MM.1S (cell line): Measurements from ENCODE around the gene F7.
A peak's percentile ranks its signal among the peaks of the same experiment; 100 is the strongest.
"Not testable (repeated sequence)": the region's sequence is repeated elsewhere in the genome, so short reads cannot be mapped to it uniquely, and the experiment has no call there.

Experiments
- DNase-seq: peaks from one replicate; pipeline ENCODE4 v3.0.0-alpha.2; 2015
- H2AFZ ChIP-seq: fragments of 300-600 bp; sonication (generic); 2 replicates; pipeline ENCODE4 v1.6.0; 2016; ENCODE audit warnings: antibody characterized with exemption, low read length
- H3F3A ChIP-seq: fragments of 300-600 bp; sonication (generic); 2 replicates; pipeline ENCODE4 v1.6.1; 2016; ENCODE audit warnings: mild to moderate bottlenecking, antibody characterized with exemption, low read length, moderate library complexity, mixed read lengths; ENCODE audit not compliant: insufficient read depth
- H3K27ac ChIP-seq: fragments of 300-600 bp; sonication (generic); 2 replicates; pipeline ENCODE4 v1.5.1; 2016; ENCODE audit warnings: mild to moderate bottlenecking, low read length
- H3K27me3 ChIP-seq: fragments of 300-600 bp; sonication (generic); replicated peaks from 2 replicates; pipeline ENCODE4 v1.6.0; 2016; ENCODE audit warnings: low read length; ENCODE audit not compliant: insufficient read depth
- H3K36me3 ChIP-seq: fragments of 300-600 bp; sonication (generic); replicated peaks from 2 replicates; pipeline ENCODE4 v1.6.1; 2016; ENCODE audit warnings: mild to moderate bottlenecking, low read length, mixed read lengths; ENCODE audit not compliant: insufficient read depth
- H3K4me1 ChIP-seq: fragments of 300-600 bp; sonication (generic); 2 replicates; pipeline ENCODE4 v1.6.1; 2016; ENCODE audit warnings: low read length, mixed read lengths
- H3K4me2 ChIP-seq: fragments of 300-600 bp; sonication (generic); 2 replicates; pipeline ENCODE4 v1.6.0; 2016; ENCODE audit warnings: low read depth, low read length
- H3K4me3 ChIP-seq: fragments of 300-600 bp; sonication (generic); 2 replicates; pipeline ENCODE4 v1.5.1; 2016; ENCODE audit warnings: low read length, mixed read lengths
- H3K79me2 ChIP-seq: fragments of 300-600 bp; sonication (generic); 2 replicates; pipeline ENCODE4 v1.6.1; 2016; ENCODE audit warnings: mixed run types, low read length, mixed read lengths
- H3K9ac ChIP-seq: fragments of 300-600 bp; sonication (generic); 2 replicates; pipeline ENCODE4 v1.6.1; 2016; ENCODE audit warnings: low read length, mixed read lengths
- H3K9me2 ChIP-seq: fragments of 300-600 bp; sonication (generic); replicated peaks from 2 replicates; pipeline ENCODE4 v1.6.1; 2016; ENCODE audit warnings: mild to moderate bottlenecking, low read length, mixed read lengths; ENCODE audit not compliant: insufficient read depth
- H3K9me3 ChIP-seq: fragments of 300-600 bp; sonication (generic); replicated peaks from 2 replicates; pipeline ENCODE4 v1.6.1; 2016; ENCODE audit warnings: mild to moderate bottlenecking, low read length, mixed read lengths; ENCODE audit not compliant: insufficient read depth
- H4K20me1 ChIP-seq: fragments of 300-600 bp; sonication (generic); 2 replicates; pipeline ENCODE4 v1.6.1; 2016; ENCODE audit warnings: mild to moderate bottlenecking, low read length, moderate library complexity, mixed read lengths; ENCODE audit not compliant: insufficient read depth
- CTCF ChIP-seq: fragments of 300-600 bp; sonication (generic); IDR thresholded peaks from 2 replicates; pipeline ENCODE4 v1.5.1; 2016; ENCODE audit warnings: antibody characterized with exemption, low read length, mixed read lengths
- EZH2 ChIP-seq: fragments of 300-600 bp; sonication (generic); optimal IDR thresholded peaks from 2 replicates; pipeline ENCODE3; 2017; ENCODE audit warnings: low read depth, mild to moderate bottlenecking, antibody characterized with exemption, low read length, mixed read lengths
- EZH2phosphoT487 ChIP-seq: fragments of 300-600 bp; sonication (generic); IDR thresholded peaks from 2 replicates; pipeline ENCODE4 v1.6.1; 2018; ENCODE audit warnings: antibody characterized with exemption, low read length

F7 gene

GRCh38 chr13:113098162-113098732 is 7.3 kb upstream of the F7 start:
- Histone ChIP-seq H2AFZ (no peak overlapping the region), H3K79me2 (no peaks in the 10 kb centered on the region)

GRCh38 chr13:113099142-113099541 is 6.4 kb upstream of the F7 start:
- Histone ChIP-seq H3K4me1 (no peaks in the 10 kb centered on the region), H3F3A (no peaks in the 10 kb centered on the region), H3K79me2 (no peaks in the 10 kb centered on the region), H4K20me1 (no peaks in the 10 kb centered on the region), H3K4me3 (no peak overlapping the region), H2AFZ (no peak overlapping the region), H3K9me2 (no peaks in the 10 kb centered on the region), H3K27ac (no peak overlapping the region), H3K9me3 (no peaks in the 10 kb centered on the region), H3K36me3 (no peaks in the 10 kb centered on the region), H3K9ac (no peak overlapping the region), H3K27me3 (peaks cover 98% of the 10 kb centered on the region), H3K4me2 (no peak overlapping the region)
- DNase-seq: no peak
- TF ChIP-seq CTCF (no peak), EZH2phosphoT487 (no peak), EZH2 (no peak)

More at GRCh38 chr13:113098162-113098732, 7.3 kb upstream of the F7 start:
- H3F3A ChIP-seq: no peaks in the 10 kb centered on the region
- DNase-seq: no peak
- H3K9ac ChIP-seq: no peak overlapping the region
- H4K20me1 ChIP-seq: no peaks in the 10 kb centered on the region
- TF ChIP-seq EZH2phosphoT487 (0 out of 2 replicates have a peak, but pooled peaks have one; percentile 16), CTCF (no peak), EZH2 (no peak)
- no peak overlapping the region for H3K4me3 ChIP-seq
- no peaks in the 10 kb centered on the region for H3K4me1 ChIP-seq
- no peaks in the 10 kb centered on the region for H3K36me3 ChIP-seq
- no peaks in the 10 kb centered on the region for H3K9me3 ChIP-seq
- no peaks in the 10 kb centered on the region for H3K9me2 ChIP-seq
- no peak overlapping the region for H3K27ac ChIP-seq
- H3K27me3 ChIP-seq: peaks cover 98% of the 10 kb centered on the region
- H3K4me2 ChIP-seq: no peak overlapping the region

- H3K4me3 ChIP-seq, H3K9me2 ChIP-seq, H3K4me1 ChIP-seq, H2AFZ ChIP-seq, H3K27ac ChIP-seq, H3K79me2 ChIP-seq, H3K9me3 ChIP-seq, H3F3A ChIP-seq, H3K4me2 ChIP-seq, DNase-seq, H3K9ac ChIP-seq, H3K36me3 ChIP-seq, H4K20me1 ChIP-seq: not testable (repeated sequence)
- peaks cover 78% of the 10 kb centered on the region for H3K27me3 ChIP-seq
These were observed 3.3 kb upstream of the F7 start for GRCh38 chr13:113102302-113102701.

GRCh38 chr13:113102727-113103126 is 2.9 kb upstream of the F7 start:
- no peaks in the 10 kb centered on the region for H3K79me2 ChIP-seq
- no peaks in the 10 kb centered on the region for H3K4me1 ChIP-seq
- DNase-seq: no peak
- no peaks in the 10 kb centered on the region for H4K20me1 ChIP-seq
- H3F3A ChIP-seq: no peaks in the 10 kb centered on the region
- no peak overlapping the region for H2AFZ ChIP-seq
- H3K4me2 ChIP-seq: no peak overlapping the region
- H3K36me3 ChIP-seq: no peaks in the 10 kb centered on the region
- no peak overlapping the region for H3K27ac ChIP-seq
- H3K4me3 ChIP-seq: no peak overlapping the region
- H3K9ac ChIP-seq: no peak overlapping the region
- H3K9me2 ChIP-seq: no peaks in the 10 kb centered on the region
- TF ChIP-seq EZH2phosphoT487 (no peak), EZH2 (no peak), CTCF (no peak)
- H3K27me3 ChIP-seq: peaks cover 74% of the 10 kb centered on the region
- no peaks in the 10 kb centered on the region for H3K9me3 ChIP-seq
